HG03097 (cell line): Measurements from ENCODE around the gene CPVL.

ENCODE experiments used
- ATAC-seq: cut with Tn5 transposase; IDR thresholded peaks from one replicate; pipeline ENCODE4 v1.9.1; 2021; ENCODE audit not compliant: unreplicated experiment, low FRiP score

The CPVL gene

GRCh38 chr7:29158795-29159423, 12.6 kb upstream of the CPVL start:
- no peak for ATAC-seq

- ATAC-seq: no peak
These were observed 10.6 kb upstream of the CPVL start for GRCh38 chr7:29156907-29157452.

GRCh38 chr7:29154076-29154475, 7.7 kb upstream of the CPVL start:
- ATAC-seq: no peak

- no peak for ATAC-seq
These were observed 4.5 kb upstream of the CPVL start for GRCh38 chr7:29150856-29151255.

- no peak for ATAC-seq
These were observed 2.7 kb upstream of the CPVL start for GRCh38 chr7:29149036-29149435.

- no peak for ATAC-seq
These were observed 1.5 kb upstream of the CPVL start for GRCh38 chr7:29147821-29148220.

- ATAC-seq: no peak
These were observed 712 bp upstream of the CPVL start for GRCh38 chr7:29146888-29147609.

- no peak for ATAC-seq
These were observed 732 bp downstream of the CPVL start for GRCh38 chr7:29145553-29146056.

- no peak for ATAC-seq
These were observed 2.6 kb downstream of the CPVL start for GRCh38 chr7:29143751-29144150.

GRCh38 chr7:29142021-29142727, 4.2 kb downstream of the CPVL start:
- ATAC-seq: no peak

GRCh38 chr7:29140873-29141468, 5.4 kb downstream of the CPVL start:
- no peak for ATAC-seq

- ATAC-seq: no peak
These were observed 6.5 kb downstream of the CPVL start for GRCh38 chr7:29139796-29140195.

GRCh38 chr7:29139191-29139590, 7.1 kb downstream of the CPVL start:
- ATAC-seq: no peak

- no peak for ATAC-seq
These were observed 7.7 kb downstream of the CPVL start for GRCh38 chr7:29138588-29138987.

- ATAC-seq: no peak
These were observed 10.5 kb downstream of the CPVL start for GRCh38 chr7:29135846-29136245.

GRCh38 chr7:29132980-29133379, 13.4 kb downstream of the CPVL start:
- ATAC-seq: no peak

GRCh38 chr7:29131678-29132077, 14.7 kb downstream of the CPVL start:
- no peak for ATAC-seq

- ATAC-seq: no peak
These were observed 16.2 kb downstream of the CPVL start for GRCh38 chr7:29130096-29130495.

- ATAC-seq: no peak
These were observed 18.8 kb downstream of the CPVL start for GRCh38 chr7:29127527-29127926.

GRCh38 chr7:29126804-29127203, 19.5 kb downstream of the CPVL start:
- ATAC-seq: no peak

- ATAC-seq: no peak
These were observed 22.6 kb downstream of the CPVL start for GRCh38 chr7:29123626-29124190.
